NCI-H82 (cell line): ENCODE measurements around the gene CACNG5.

ENCODE experiments used
- DNase-seq: peaks from one replicate; lab custom pipeline; 2025; lab: John Stamatoyannopoulos, UW

Gene CACNG5

DNA sequence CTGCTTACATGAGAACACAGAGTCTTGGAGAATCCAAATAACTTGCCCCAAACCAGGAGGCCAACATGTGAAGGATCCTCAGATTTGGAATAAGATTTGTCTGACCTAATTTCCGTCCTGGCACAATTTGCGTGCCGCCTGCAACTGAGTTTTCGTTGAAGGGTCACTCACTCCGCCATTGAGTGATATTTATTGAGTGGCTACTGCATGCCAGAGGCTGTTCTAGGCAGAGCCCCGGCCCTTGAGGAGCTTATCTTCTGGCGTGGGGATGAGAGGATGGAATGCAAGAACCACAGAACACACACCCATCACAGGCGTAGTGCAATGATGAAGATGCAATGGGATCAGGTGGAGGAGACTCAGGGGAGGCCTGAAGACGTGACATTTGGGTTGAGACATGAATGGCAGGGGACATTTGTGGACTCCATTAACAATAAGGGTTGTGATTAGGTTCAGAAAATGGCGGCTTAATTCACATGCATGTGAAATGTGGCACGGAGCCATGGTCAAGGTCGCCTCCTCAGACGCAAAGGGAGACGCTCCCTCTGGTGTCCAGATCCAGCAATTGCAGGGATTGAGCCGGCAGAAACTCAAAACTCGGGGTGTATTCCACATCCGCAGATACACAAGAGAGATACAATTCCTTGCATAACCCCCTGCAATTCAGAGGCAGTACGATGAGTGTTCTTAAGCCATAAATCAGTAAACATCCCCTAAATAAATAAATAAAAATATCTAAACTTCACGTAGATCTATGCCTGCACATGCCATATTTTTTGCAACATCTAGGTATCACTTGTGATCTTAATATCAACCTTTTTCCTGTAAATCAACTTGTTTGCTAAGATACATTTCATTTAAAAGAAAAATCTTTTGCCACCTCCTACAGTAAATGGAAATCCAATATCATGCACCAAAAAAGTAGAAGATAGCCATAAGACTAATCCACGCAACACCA, 71.7 kb downstream of the CACNG5 start:
- DNase-seq = peak; percentile 91

DNA sequence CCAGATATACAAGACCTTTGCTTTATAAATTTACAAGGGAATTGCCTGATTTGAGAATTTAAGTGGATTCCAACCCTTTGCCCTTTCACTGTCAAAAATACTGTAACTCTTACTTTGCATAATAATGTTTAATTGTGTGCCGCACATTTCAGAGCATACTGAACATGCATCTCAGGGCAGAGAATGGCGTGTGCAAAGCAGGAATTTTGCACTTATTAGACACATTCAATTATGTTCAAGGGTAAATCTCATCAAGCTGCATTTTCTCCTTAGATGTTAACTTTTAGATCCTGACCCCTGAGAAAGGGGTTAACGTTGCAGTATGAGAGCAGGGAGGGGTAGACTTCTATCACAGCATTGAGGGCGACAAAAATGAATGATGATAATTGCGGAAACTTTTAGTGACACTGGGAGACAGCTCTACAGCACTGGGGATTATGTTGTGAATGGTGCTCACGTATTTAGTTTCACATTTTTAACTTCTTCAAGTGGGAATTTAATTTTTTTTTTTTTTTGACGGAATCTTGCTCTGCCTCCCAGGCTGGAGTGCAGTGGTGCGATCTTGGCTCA, 75.0 kb downstream of the CACNG5 start:
- no peak for DNase-seq

GRCh38 chr17:66910651-66911285, 75.9 kb downstream of the CACNG5 start:
- no peak for DNase-seq

DNA sequence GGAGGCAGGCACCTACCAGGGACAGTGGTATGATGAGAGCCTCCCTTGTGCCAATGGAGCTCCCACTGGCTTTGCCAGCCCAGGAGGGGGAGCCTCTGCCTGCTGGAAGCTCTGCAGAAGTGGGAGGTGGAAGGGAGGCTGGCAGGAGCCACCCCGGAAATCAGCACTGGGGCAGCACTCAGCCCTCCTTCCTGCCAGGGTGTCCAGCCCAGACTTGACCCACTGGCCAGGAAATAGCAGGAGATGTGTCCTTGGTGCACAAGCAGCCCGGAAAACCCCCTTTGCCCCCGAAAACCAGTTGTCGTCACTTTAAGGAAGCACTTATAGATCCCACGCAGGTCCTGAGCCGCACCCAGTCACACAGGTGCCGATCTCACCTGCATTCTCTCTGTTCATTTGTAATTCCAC, 80.3 kb downstream of the CACNG5 start:
- DNase-seq = peak; percentile 29

DNA sequence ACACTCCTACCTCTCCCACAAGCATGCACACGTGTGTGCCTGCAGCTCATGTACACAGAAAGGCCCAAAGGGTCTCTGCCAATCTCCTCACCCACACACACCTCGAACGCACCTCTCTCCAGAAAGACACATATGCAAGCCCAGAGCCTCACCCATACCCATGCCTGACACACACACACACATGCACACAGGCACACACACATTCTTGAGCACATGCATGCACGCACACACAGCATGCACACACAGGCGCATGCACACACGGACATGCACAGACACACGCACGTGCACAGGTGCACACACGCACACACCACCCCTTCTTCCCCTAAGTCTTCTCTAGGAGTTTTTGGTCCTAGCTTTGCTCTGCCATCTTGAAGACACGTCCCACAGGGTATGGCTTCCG, 80.9 kb downstream of the CACNG5 start:
- DNase-seq = no peak

- DNase-seq = no peak
Observed at GRCh38 chr17:66916946-66917345, 82.0 kb downstream of the CACNG5 start.

DNA sequence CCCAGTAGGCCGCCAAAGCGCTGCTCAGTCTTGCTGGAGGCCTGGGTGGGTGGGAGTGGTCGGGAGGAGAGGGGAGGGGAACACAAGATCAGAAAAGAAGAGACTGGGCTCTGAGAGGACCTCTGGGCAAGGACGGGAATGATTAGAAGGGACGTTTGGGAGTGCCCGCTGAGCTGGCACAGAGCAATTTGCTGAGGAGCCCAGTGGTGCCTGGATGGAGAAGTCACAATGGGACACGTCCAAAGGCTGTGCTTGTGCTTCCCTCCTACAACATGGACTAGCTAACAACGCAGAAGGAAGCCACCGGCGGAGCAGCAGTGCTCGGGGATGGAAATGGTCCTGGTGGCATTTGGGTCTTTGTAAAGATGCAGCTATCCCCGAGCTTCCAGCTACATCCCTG, 84.0 kb downstream of the CACNG5 start:
- DNase-seq = no peak

- no peak for DNase-seq
Observed at GRCh38 chr17:66920435-66920834, 85.5 kb downstream of the CACNG5 start.

GRCh38 chr17:66920950-66921349, 86.0 kb downstream of the CACNG5 start:
- no peak for DNase-seq

GRCh38 chr17:66923886-66924285, 89.0 kb downstream of the CACNG5 start:
- DNase-seq = no peak

GRCh38 chr17:66925811-66926500, 91.0 kb downstream of the CACNG5 start:
- peak; percentile 82 for DNase-seq

DNA sequence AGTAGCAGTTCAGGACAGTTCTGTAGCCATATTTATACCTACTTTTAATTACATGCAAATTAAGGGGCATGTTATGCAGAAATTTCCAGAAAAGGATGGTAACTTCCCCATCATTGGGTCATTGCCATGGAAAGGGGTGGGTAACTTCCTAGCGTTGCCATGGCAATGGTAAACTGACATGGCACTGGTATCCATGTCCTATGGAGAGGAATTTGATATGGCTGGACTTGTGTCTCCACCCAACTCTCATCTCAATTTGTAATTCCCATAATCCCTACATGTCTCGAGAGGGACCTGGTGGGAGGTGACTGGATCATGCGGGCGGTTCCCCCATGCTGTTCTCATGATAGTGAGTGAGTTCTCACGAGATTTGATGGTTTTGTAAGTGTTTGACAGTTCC, 94.0 kb downstream of the CACNG5 start:
- DNase-seq = no peak

DNA sequence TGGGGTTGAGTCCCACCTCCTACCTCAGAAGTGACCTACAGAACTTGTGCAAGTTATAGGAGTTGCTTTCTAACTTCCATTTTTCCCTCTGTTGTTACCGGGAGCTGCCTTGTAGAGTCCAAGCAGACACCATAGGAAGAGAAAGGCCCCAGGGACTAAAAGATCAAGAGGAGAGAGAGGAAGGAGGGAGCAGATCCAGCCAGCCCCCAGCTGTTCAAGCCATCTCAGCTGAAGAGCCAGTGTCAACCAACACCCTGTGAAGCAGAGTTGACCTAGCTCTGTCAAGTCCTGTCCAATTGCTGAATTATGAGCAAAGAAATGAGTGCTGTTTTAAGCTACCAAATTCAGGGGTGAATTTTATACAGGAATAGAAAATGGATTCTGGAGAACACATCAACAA, 94.7 kb downstream of the CACNG5 start:
- no peak for DNase-seq

GRCh38 chr17:66930933-66931332, 96.0 kb downstream of the CACNG5 start:
- DNase-seq = peak; percentile 30

- DNase-seq = no peak
Observed at GRCh38 chr17:66932311-66932710, 97.4 kb downstream of the CACNG5 start.

GRCh38 chr17:66934040-66934439, 99.1 kb downstream of the CACNG5 start:
- DNase-seq = no peak
